Smooth muscle cell of the pulmonary artery (primary cell): Measurements from ENCODE around the gene KRT2. TPM values are rescaled to one million over a fixed set of nuclear protein-coding genes. Genes with fewer than 3 reads are reported as not detected.

Experiments
- total RNA-seq: library from RNA; depleted of rRNA; stranded (reverse); fragments of >200 nt; gene quantifications from 2 replicates; pipeline ENCODE4 v1.2.3, GENCODE V29; 2014

The KRT2 gene
- not detected in 2 replicates for total RNA-seq

GRCh38 chr12:52651726-52652261 is at the start of gene KRT2:
KRT2 (minus strand) TSS chr12:52652211; CDS start chr12:52652142, 69 bp downstream.

DNA sequence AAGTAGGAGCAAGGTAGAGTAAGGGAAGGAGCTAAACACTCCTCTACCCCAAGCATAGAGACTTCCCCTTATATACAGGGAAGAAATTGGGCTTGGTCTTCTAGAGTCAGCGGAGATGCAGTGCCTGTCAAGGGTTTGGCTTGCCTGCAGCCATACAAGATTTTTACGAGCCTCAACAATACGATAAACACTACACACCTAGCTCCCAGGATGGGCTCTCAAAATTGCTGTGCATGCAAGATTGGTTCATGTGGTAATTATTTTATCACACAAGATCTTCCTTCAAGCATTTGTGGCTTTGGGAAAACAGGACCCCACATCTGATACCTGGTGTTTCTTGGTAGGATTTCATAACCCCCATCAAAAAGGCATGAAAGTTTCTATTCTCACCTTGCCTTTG is 28.4 kb upstream of the KRT2 start, which contains the start of gene KRT1:
Gene KRT1 (minus strand): TSS at position 45 of the 400 bp plus-strand sequence. CDS start 59 bp downstream, outside the sequence.

DNA sequence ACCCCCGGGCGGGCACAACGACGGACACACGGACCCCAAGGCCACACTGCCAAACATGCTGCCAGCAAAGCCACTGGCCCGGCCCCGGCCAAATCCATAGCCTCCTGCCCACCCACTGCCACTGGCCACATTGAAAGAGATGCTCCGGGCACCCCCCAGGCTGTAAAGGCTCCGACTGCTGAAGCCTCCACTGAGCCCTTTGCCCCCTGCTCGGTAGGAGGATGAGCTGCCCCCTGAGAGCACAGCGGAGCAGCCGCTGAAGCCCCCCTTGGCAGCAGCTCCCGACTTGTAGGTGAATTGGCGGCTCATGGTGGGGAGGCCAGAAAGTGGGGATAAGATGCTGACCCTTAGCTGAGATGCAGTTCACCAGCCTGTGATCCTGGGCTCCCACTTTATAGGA is 33.8 kb downstream of the KRT2 start, which contains the start of gene KRT73:
Gene KRT73 (minus strand): TSS at position 344 of the 400 bp plus-strand sequence. CDS start 35 bp downstream, at position 309.

GRCh38 chr12:52600941-52601481 is 51.0 kb downstream of the KRT2 start, which contains the start of gene KRT72:
KRT72 (minus strand) TSS chr12:52601463; CDS start chr12:52601452, 11 bp downstream.

Other genes starting within 250 kb of the KRT2 start
- gene KRT82, start 245.9 kb downstream of the KRT2 start, total RNA-seq: not detected in 2 replicates
- gene KRT75, start 217.8 kb downstream of the KRT2 start, total RNA-seq: not detected in 2 replicates
- gene KRT6B, start 200.1 kb downstream of the KRT2 start, total RNA-seq: 0.20 and 0.33 TPM in 2 replicates
- 0.07 TPM in 1 of 2 replicates, not detected in the other for gene KRT6C, start 178.4 kb downstream of the KRT2 start, total RNA-seq
- gene KRT6A, start 159.0 kb downstream of the KRT2 start, total RNA-seq: 2.7 and 11.9 TPM in 2 replicates
- gene KRT5, start 131.8 kb downstream of the KRT2 start, total RNA-seq: 0.52 and 1.8 TPM in 2 replicates
- gene KRT71, start 99.1 kb downstream of the KRT2 start, total RNA-seq: not detected in 2 replicates
- gene KRT74, start 78.4 kb downstream of the KRT2 start, total RNA-seq: not detected in 2 replicates
- gene KRT72, start 50.7 kb downstream of the KRT2 start, total RNA-seq: not detected in 2 replicates
- not detected in 2 replicates for gene KRT73, start 33.7 kb downstream of the KRT2 start, total RNA-seq
- gene KRT1, start 28.2 kb upstream of the KRT2 start, total RNA-seq: not detected in 2 replicates
- gene KRT77, start 51.3 kb upstream of the KRT2 start, total RNA-seq: not detected in 2 replicates
- gene KRT76, start 125.1 kb upstream of the KRT2 start, total RNA-seq: not detected in 2 replicates
- gene KRT3, start 143.9 kb upstream of the KRT2 start, total RNA-seq: not detected in 2 replicates
- gene KRT4, start 161.9 kb upstream of the KRT2 start, total RNA-seq: not detected in 2 replicates
- gene KRT79, start 182.1 kb upstream of the KRT2 start, total RNA-seq: not detected in 2 replicates
- gene KRT78, start 196.8 kb upstream of the KRT2 start, total RNA-seq: not detected in 2 replicates